Fibroblast of lung (primary cell): ENCODE results near the gene SDR39U1. TPM values are rescaled to one million over a fixed set of nuclear protein-coding genes. Genes with fewer than 3 reads are reported as not detected.
"Not testable (repeated sequence)": the region's sequence is repeated elsewhere in the genome, so short reads cannot be mapped to it uniquely, and the experiment has no call there.

Experiments
- DNase-seq, 2 donors: peaks; one replicate each; pipeline versions ENCODE4 v3.0.0 to v3.0.0-alpha.2; 2010; ENCODE audit warnings: low read depth in 2 of 2
- H2AFZ ChIP-seq: 2 replicates; pipeline ENCODE4 v1.5.1; 2012; ENCODE audit warnings: low read length, control low read depth, inconsistent platforms
- H3K27ac ChIP-seq: 2 replicates; pipeline ENCODE4 v1.5.1; 2011; ENCODE audit warnings: low read length, control low read depth; ENCODE audit not compliant: insufficient read depth
- H3K27me3 ChIP-seq: 2 replicates; pipeline ENCODE4 v1.5.1; 2011; ENCODE audit warnings: mild to moderate bottlenecking, low read length; ENCODE audit not compliant: control insufficient read depth, insufficient read depth
- H3K36me3 ChIP-seq: 2 replicates; pipeline ENCODE4 v1.5.1; 2011; ENCODE audit warnings: low read length; ENCODE audit not compliant: control insufficient read depth, insufficient read depth
- H3K4me1 ChIP-seq: 2 replicates; pipeline ENCODE4 v1.5.1; 2011; ENCODE audit warnings: low read length; ENCODE audit not compliant: control insufficient read depth, insufficient read depth; ENCODE audit errors: extremely low read depth
- H3K4me2 ChIP-seq: 2 replicates; pipeline ENCODE4 v1.5.1; 2011; ENCODE audit warnings: low read length, control low read depth; ENCODE audit not compliant: insufficient read depth; ENCODE audit errors: extremely low read depth
- H3K4me3 ChIP-seq, 4 experiments: fragments of 200-600 bp in 1 of 4; sonication (generic) in 1 of 4; replicated peaks in 1 of 4; 2 replicates each; pipeline ENCODE4 v1.5.1; 2011 to 2016; ENCODE audit warnings: low read length in 4 of 4, low read depth in 3 of 4, mild to moderate bottlenecking in 3 of 4, control low read depth in 2 of 4, inconsistent platforms in 1 of 4, mixed read lengths in 1 of 4; ENCODE audit not compliant: insufficient read depth in 1 of 4; ENCODE audit errors: control extremely low read depth in 1 of 4
- H3K79me2 ChIP-seq: 2 replicates; pipeline ENCODE4 v1.5.1; 2012; ENCODE audit warnings: mild to moderate bottlenecking, low read length, inconsistent platforms; ENCODE audit not compliant: control insufficient read depth, insufficient read depth
- H3K9ac ChIP-seq: 2 replicates; pipeline ENCODE4 v1.5.1; 2011; ENCODE audit warnings: mild to moderate bottlenecking, low read length, control low read depth; ENCODE audit not compliant: insufficient read depth
- H3K9me3 ChIP-seq: 2 replicates; pipeline ENCODE4 v1.5.1; 2012; ENCODE audit warnings: low read depth, low read length; ENCODE audit not compliant: control insufficient read depth, insufficient read depth
- H4K20me1 ChIP-seq: 2 replicates; pipeline ENCODE4 v1.5.1; 2011; ENCODE audit warnings: low read length; ENCODE audit not compliant: control insufficient read depth, insufficient read depth; ENCODE audit errors: extremely low read depth
- EZH2 ChIP-seq: IDR thresholded peaks from 2 replicates; pipeline ENCODE4 v1.5.1; 2012; ENCODE audit warnings: low read length, control low read depth, mild to moderate bottlenecking; ENCODE audit errors: missing control alignments
- polyA plus RNA-seq, 2 donors: library from polyadenylated mRNA; depleted of rRNA in 1 of 2; stranded (reverse) in 1 of 2; unstranded in 1 of 2; fragments of >200 nt; gene quantifications; 2 replicates each; pipeline ENCODE4 v1.2.1, GENCODE V29; 2011 to 2012; ENCODE audit warnings: missing spikeins in 1 of 2
- total RNA-seq: library from RNA; depleted of rRNA; stranded (reverse); fragments of >200 nt; gene quantifications from 2 replicates; pipeline ENCODE4 v1.2.1, GENCODE V29; 2014
- TF ChIP-seq, protein P1 (sequence below), 2 donors: IDR thresholded peaks in 1 of 2; conservative IDR thresholded peaks in 1 of 2; 1 replicate in 1 of 2; 2 replicates in 1 of 2; pipeline ENCODE4 v1.5.1; 2011 to 2012; ENCODE audit warnings: low read length in 2 of 2, control low read depth in 1 of 2, inconsistent platforms in 1 of 2, low read depth in 1 of 2, mild to moderate bottlenecking in 1 of 2

SDR39U1 gene
- total and polyA plus RNA-seq, 2 donors (not counting 1 experiment from before 2014, with no cell fraction given) = 9.9 to 24.7 TPM

DNA sequence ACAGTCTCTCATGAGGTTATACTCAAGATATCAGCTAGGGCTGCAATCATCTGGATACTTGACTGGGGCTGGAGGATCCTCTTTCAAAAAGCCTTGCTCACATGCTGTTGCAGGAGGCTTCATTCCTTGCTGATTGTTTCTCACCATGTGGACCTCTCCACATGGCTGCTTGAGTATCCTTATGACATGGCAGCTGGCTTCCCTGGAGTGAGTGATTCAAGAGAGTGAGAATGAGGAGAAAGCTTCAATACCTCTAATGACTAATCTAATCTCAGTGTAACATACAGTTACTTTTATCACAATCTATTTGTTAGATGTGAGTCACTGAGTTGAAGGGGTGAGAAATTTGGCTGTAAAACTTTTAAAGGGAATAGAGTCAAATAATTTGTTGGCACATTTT, 14.4 kb upstream of the SDR39U1 start:
- Histone ChIP-seq H3K27ac (no peak overlapping the region), H3K79me2 (no peaks in the 10 kb centered on the region), H2AFZ (no peak overlapping the region), H3K4me2 (no peak overlapping the region), H3K27me3 (no peaks in the 10 kb centered on the region), H3K9ac (no peak overlapping the region), H3K4me1 (no peaks in the 10 kb centered on the region), H4K20me1 (no peaks in the 10 kb centered on the region), H3K4me3 (no peak overlapping the region), H3K36me3 (no peaks in the 10 kb centered on the region), H3K9me3 (no peaks in the 10 kb centered on the region)
- DNase-seq = peak in 1 of 2 donors; percentile 14
- no peak for TF ChIP-seq EZH2
- TF ChIP-seq, protein P1, sequence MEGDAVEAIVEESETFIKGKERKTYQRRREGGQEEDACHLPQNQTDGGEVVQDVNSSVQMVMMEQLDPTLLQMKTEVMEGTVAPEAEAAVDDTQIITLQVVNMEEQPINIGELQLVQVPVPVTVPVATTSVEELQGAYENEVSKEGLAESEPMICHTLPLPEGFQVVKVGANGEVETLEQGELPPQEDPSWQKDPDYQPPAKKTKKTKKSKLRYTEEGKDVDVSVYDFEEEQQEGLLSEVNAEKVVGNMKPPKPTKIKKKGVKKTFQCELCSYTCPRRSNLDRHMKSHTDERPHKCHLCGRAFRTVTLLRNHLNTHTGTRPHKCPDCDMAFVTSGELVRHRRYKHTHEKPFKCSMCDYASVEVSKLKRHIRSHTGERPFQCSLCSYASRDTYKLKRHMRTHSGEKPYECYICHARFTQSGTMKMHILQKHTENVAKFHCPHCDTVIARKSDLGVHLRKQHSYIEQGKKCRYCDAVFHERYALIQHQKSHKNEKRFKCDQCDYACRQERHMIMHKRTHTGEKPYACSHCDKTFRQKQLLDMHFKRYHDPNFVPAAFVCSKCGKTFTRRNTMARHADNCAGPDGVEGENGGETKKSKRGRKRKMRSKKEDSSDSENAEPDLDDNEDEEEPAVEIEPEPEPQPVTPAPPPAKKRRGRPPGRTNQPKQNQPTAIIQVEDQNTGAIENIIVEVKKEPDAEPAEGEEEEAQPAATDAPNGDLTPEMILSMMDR (conservative IDR thresholded peaks at IDR 0.05 in 1 of 2, IDR thresholded peaks at IDR 0.05 in 1 of 2; ENCODE audit: low read depth in 1 of 2, low read length in 2 of 2) = no peak

DNA sequence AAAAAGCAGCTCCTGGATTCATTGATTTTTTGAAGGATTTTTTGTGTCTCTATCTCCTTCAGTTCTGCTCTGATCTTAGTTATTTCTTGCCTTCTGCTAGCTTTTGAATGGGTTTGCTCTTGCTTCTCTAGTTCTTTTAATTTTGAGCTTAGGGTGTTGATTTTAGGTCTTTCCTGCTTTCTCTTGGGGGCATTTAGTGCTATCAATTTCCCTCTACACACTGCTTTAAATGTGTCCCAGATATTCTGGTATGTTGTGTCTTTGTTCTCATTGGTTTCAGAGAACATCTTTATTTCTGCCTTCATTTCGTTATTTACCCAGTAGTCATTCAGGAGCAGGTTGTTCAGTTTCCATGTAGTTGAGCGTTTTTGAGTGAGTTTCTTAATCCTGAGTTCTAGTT, 8.3 kb upstream of the SDR39U1 start:
- not testable (repeated sequence) for DNase-seq

DNA sequence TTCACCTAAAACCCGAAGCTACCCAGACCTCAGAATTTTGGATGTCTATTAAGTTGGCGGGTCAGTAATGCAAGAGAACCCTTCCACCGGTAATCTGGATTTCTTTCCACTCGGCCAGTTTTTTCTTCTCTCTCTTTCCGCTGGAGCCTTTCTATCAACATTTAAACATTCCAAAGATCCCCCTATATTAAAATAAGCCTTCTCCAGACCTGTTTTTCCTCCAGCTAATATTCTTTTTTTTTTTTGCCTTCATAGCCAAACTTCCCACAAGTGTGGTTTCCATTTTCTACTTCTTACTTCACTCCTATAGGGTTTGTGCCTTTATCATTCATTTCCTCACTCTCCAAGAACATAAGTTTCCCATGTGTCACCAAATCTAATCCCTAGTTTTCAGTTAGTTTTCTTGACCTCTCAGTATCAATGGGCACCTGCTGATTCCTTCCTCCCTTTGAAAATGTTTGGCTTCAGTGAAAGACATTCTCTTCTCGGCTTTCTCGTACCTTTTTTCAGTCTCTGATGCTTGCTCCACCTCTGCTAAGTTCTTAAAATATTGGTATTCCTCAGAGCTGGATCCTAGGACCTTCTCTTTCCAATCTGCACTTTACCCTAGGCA, 583 bp upstream of the SDR39U1 start:
- Histone ChIP-seq H3K27ac (peak overlapping the region; percentile 100), H3K4me3 (peak overlapping the region; percentile 72 to 99 (median 74)), H3K4me1 (no peaks in the 10 kb centered on the region), H3K9ac (peak overlapping the region; percentile 68), H2AFZ (peak overlapping the region; percentile 74), H4K20me1 (no peaks in the 10 kb centered on the region), H3K36me3 (peaks cover 18% of the 10 kb centered on the region), H3K4me2 (peak overlapping the region; percentile 89), H3K9me3 (no peaks in the 10 kb centered on the region), H3K79me2 (peaks cover 9% of the 10 kb centered on the region), H3K27me3 (no peaks in the 10 kb centered on the region)
- TF ChIP-seq, protein P1 (conservative IDR thresholded peaks at IDR 0.05 in 1 of 2, IDR thresholded peaks at IDR 0.05 in 1 of 2; ENCODE audit: low read depth in 1 of 2, low read length in 2 of 2) = no peak
- DNase-seq = peak in 1 of 2 donors; percentile 13

More for the DNA sequence above, 8.3 kb upstream of the SDR39U1 start:
- H3K4me3 ChIP-seq, H3K27ac ChIP-seq, H3K27me3 ChIP-seq, H4K20me1 ChIP-seq, H2AFZ ChIP-seq, H3K36me3 ChIP-seq, H3K79me2 ChIP-seq, H3K9me3 ChIP-seq, H3K4me2 ChIP-seq, H3K9ac ChIP-seq, H3K4me1 ChIP-seq: not testable (repeated sequence)
